ENCODE data around the gene AGBL3. TPM values are rescaled to one million over a fixed set of nuclear protein-coding genes. Genes with fewer than 3 reads are reported as not detected.

The AGBL3 gene
- total and polyA plus RNA-seq, 9 of the 15 experiments (the other 6 are each of a cell fraction or from before 2014, with no cell fraction given), result 0.54 to 2.9 (median 1.7) TPM

- TF ChIP-seq CUX1 (CRISPR knock-in tag; IDR thresholded peaks at IDR 0.05), result peak; percentile 14; the same call in 1 of the 2 replicates
- peak; percentile 15; the same call in 1 of the 2 replicates for TF ChIP-seq CEBPB (tag; IDR thresholded peaks at IDR 0.05)
- TF ChIP-seq TRIM25 (IDR thresholded peaks at IDR 0.05; ENCODE audit: borderline replicate concordance), result no peak
- no peak for TF ChIP-seq ARID2 (IDR thresholded peaks at IDR 0.05)
- TF ChIP-seq ZBTB11 (CRISPR knock-in tag; IDR thresholded peaks at IDR 0.05), result peak in 2 of 3 experiments; percentile 44 to 57; a peak in 2 of 6 replicates
- peak; percentile 15 for TF ChIP-seq RBBP5 (IDR thresholded peaks at IDR 0.05; ENCODE audit: borderline replicate concordance, insufficient read depth, low read length, poor library complexity, severe bottlenecking)
- TF ChIP-seq FOXM1 (IDR thresholded peaks at IDR 0.05; ENCODE audit: low read depth), result peak; percentile 97
- no peak for TF ChIP-seq FOXM1 (CRISPR knock-in tag; IDR thresholded peaks at IDR 0.05; ENCODE audit: low read depth)
- no peak for TF ChIP-seq CHD1 (IDR thresholded peaks at IDR 0.05; ENCODE audit: low read length)
- TF ChIP-seq KAT8 (IDR thresholded peaks at IDR 0.05; ENCODE audit: low read depth), result no peak
- no peak for TF ChIP-seq GATA2 (CRISPR knock-in tag; IDR thresholded peaks at IDR 0.05)
- TF ChIP-seq KLF6 (CRISPR knock-in tag; IDR thresholded peaks at IDR 0.05; ENCODE audit: borderline replicate concordance), result peak; percentile 5; the same call in 1 of the 2 replicates
- TF ChIP-seq MXD1 (CRISPR knock-in tag; IDR thresholded peaks at IDR 0.05; ENCODE audit: borderline replicate concordance, poor library complexity, severe bottlenecking), result no peak
- TF ChIP-seq FOSL1 (tag; conservative IDR thresholded peaks at IDR 0.05), result 0 out of 2 replicates have a peak, but pooled peaks have one; percentile 3
These were observed 161.1 kb downstream of the AGBL3 start (continued) for GRCh38 chr7:135147341-135147898.
